HG02759 (cell line): Measurements from ENCODE around the gene INPPL1.
"Not testable (repeated sequence)": the region's sequence is repeated elsewhere in the genome, so short reads cannot be mapped to it uniquely, and the experiment has no call there.

Experiments used
- ATAC-seq: cut with Tn5 transposase; IDR thresholded peaks from one replicate; pipeline ENCODE4 v1.9.1; 2021; ENCODE audit warnings: mild to moderate bottlenecking, moderate library complexity; ENCODE audit not compliant: unreplicated experiment

INPPL1 gene

GRCh38 chr11:72224564-72225410 is at the start of gene INPPL1:
Gene INPPL1, plus strand, starts transcription at chr11:72224767. Its CDS starts 218 bp downstream, at chr11:72224985.
- ATAC-seq = no peak

- no peak for ATAC-seq
Observed at GRCh38 chr11:72177656-72178055, 46.9 kb upstream of the INPPL1 start.

GRCh38 chr11:72179049-72179803 is 45.3 kb upstream of the INPPL1 start:
- ATAC-seq = no peak

GRCh38 chr11:72179804-72180396 is 44.7 kb upstream of the INPPL1 start:
- no peak for ATAC-seq

- ATAC-seq = not testable (repeated sequence)
Observed at GRCh38 chr11:72180892-72181552, 43.5 kb upstream of the INPPL1 start.

- not testable (repeated sequence) for ATAC-seq
Observed at GRCh38 chr11:72181553-72181958, 43.0 kb upstream of the INPPL1 start.

- ATAC-seq = no peak
Observed at GRCh38 chr11:72188267-72188666, 36.3 kb upstream of the INPPL1 start.

GRCh38 chr11:72189455-72190250 is 34.9 kb upstream of the INPPL1 start:
- no peak for ATAC-seq

GRCh38 chr11:72190631-72191071 is 33.9 kb upstream of the INPPL1 start:
- no peak for ATAC-seq

GRCh38 chr11:72191961-72192381 is 32.6 kb upstream of the INPPL1 start, which contains the start of gene FOLR1:
Gene FOLR1, plus strand, starts transcription at chr11:72192140. Its CDS starts 34 bp downstream, at chr11:72192174.
- ATAC-seq = no peak

GRCh38 chr11:72195518-72196270 is 28.9 kb upstream of the INPPL1 start:
- ATAC-seq = no peak

- not testable (repeated sequence) for ATAC-seq
Observed at GRCh38 chr11:72201445-72201844, 23.1 kb upstream of the INPPL1 start.

GRCh38 chr11:72202571-72202970 is 22.0 kb upstream of the INPPL1 start:
- ATAC-seq = no peak

GRCh38 chr11:72203163-72203562 is 21.4 kb upstream of the INPPL1 start:
- ATAC-seq = no peak

- no peak for ATAC-seq
Observed at GRCh38 chr11:72204886-72205285, 19.7 kb upstream of the INPPL1 start.

GRCh38 chr11:72206794-72207193 is 17.8 kb upstream of the INPPL1 start:
- not testable (repeated sequence) for ATAC-seq

GRCh38 chr11:72208281-72208680 is 16.3 kb upstream of the INPPL1 start:
- ATAC-seq = no peak

GRCh38 chr11:72209101-72209500 is 15.5 kb upstream of the INPPL1 start:
- no peak for ATAC-seq

- ATAC-seq = no peak
Observed at GRCh38 chr11:72216638-72217037, 7.9 kb upstream of the INPPL1 start, which contains the start of gene FOLR2. Gene FOLR2, plus strand, starts transcription at chr11:72216794. Its CDS starts 1,791 bp downstream, at chr11:72218585.
